Heart left ventricle (tissue), 16 donors: Measurements from ENCODE around the gene DCAF15. TPM values are rescaled to one million over a fixed set of nuclear protein-coding genes. Genes with fewer than 3 reads are reported as not detected.

Experiments used
- ATAC-seq, 4 donors: fragments of 200-7000 bp; cut with Tn5 transposase; one replicate each; pipeline ENCODE4 v1.9.1; 2020 to 2022; ENCODE audit warnings: moderate library complexity in 4 of 4, mild to moderate bottlenecking in 3 of 4, moderate number of reproducible peaks in 1 of 4
- DNase-seq, 5 donors: peaks; one replicate each; pipeline ENCODE4 v3.0.0-alpha.2; 2020
- H3K27ac ChIP-seq, 12 donors: fragments of 200-600 bp; sonication (generic) in 4 of 12; one replicate each; pipeline versions ENCODE4 v1.5.0 to v1.8.0; 2016 to 2022; ENCODE audit warnings: mild to moderate bottlenecking in 2 of 12
- H3K27me3 ChIP-seq, 9 donors: fragments of 200-600 bp; sonication (generic) in 2 of 9; one replicate each; pipeline versions ENCODE4 v1.5.1 to v1.8.0; 2016 to 2022; ENCODE audit warnings: mild to moderate bottlenecking in 3 of 9
- H3K36me3 ChIP-seq, 9 donors: fragments of 200-600 bp; sonication (generic) in 2 of 9; one replicate each; pipeline versions ENCODE4 v1.5.0 to v1.8.0; 2018 to 2022; ENCODE audit warnings: mild to moderate bottlenecking in 2 of 9
- H3K4me1 ChIP-seq, 12 donors: fragments of 200-600 bp; sonication (generic) in 4 of 12; one replicate each; pipeline versions ENCODE4 v1.5.0 to v1.8.0; 2016 to 2022; ENCODE audit warnings: mild to moderate bottlenecking in 3 of 12
- H3K4me3 ChIP-seq, 12 donors: fragments of 200-600 bp; sonication (generic) in 4 of 12; one replicate each; pipeline versions ENCODE4 v1.5.0 to v1.8.0; 2017 to 2022; ENCODE audit warnings: mild to moderate bottlenecking in 9 of 12, moderate library complexity in 4 of 12
- H3K9me3 ChIP-seq, 12 donors: fragments of 200-600 bp; sonication (generic) in 4 of 12; one replicate each; pipeline versions ENCODE4 v1.5.0 to v1.8.0; 2016 to 2022; ENCODE audit warnings: mild to moderate bottlenecking in 1 of 12
- CTCF ChIP-seq, 12 donors: fragments of 200-600 bp; sonication (generic) in 4 of 12; IDR thresholded peaks; one replicate each; pipeline versions ENCODE4 v1.5.0 to v1.8.0; 2018 to 2022; ENCODE audit warnings: antibody characterized with exemption in 12 of 12, mild to moderate bottlenecking in 5 of 12
- POLR2A ChIP-seq, 2 donors: fragments of 450-650 bp; IDR thresholded peaks; one replicate each; pipeline ENCODE4 v1.6.1; 2017; ENCODE audit warnings: antibody characterized with exemption in 2 of 2, mild to moderate bottlenecking in 2 of 2, moderate library complexity in 2 of 2
- WGBS, 4 donors: extraction: QIAGEN DNeasy Blood & Tissue Kit in 2 of 4; methylation state at CpG; one replicate each; pipeline versions ENCODE4 v1.1.5 to v1.1.7; 2013 to 2018; 5-methylcytosine and 5-hydroxymethylcytosine counted together
- intact Hi-C, 10 donors: fragments of 100-400 bp; cut with DNase I; formaldehyde crosslinking; loops; one replicate each; pipeline versions ENCODE4 v1.11.1 to v1.14.2; 2022
- polyA plus RNA-seq, 2 donors: library from polyadenylated mRNA; stranded (reverse); fragments of 200-250 nt; gene quantifications; one replicate each; pipeline ENCODE4 v1.2.3, GENCODE V29; 2013
- total RNA-seq, 9 donors: library from RNA; depleted of rRNA in 2 of 9; stranded (reverse); fragments of >200 nt in 2 of 9; fragmentation: NEBNext Ultra II Directional in 3 of 9; extraction: Animal tissue kit (Norgen Biotek cat#: 25700) in 3 of 9; gene quantifications; one replicate each; pipeline versions ENCODE4 v1.1.0 to v1.2.4, GENCODE V29; 2016 to 2023
- donor health status: ischemic (EF 13 %, LVEDD 7.1; RV severe dilation, severe dysfunction).
- donor health status: healthy with polysubstance abuse.
- donor health status: DM: no; HTN: yes; CAD: no.
- donor health status: DM: no; HTN: no; CAD: no.
- donor health status: ischemic (EF 25% LVEDD 6.9; RV normal size, moderate dysfunction).
- donor health status: ischemic (EF 25% LVEDD 5.7; RV mildly dilated, moderate dysfunction).
- donor health status: healthy.
- donor health status: DM: yes; HTN: yes; CAD: no.
- donor health status: ischemic (EF 35%, LVEDD 5.7; RV mildly dilated, moderate dysfunction).
- donor health status: nonischemic (EF 11% LVEDD 7.7; RV severe dilation, severe dysfunction).
- donor health status: DM: yes; HTN: yes; CAD: no.
- donor health status: PGD.
- donor health status: ischemic (EF 29% LVEDD 5.4; RV normal size, mild dysfunction).
- donor health status: nonischemic (EF 23%, LVEDD 6.1; RV moderate dilation, normal function).

Gene DCAF15
- total and polyA plus RNA-seq, 11 donors: 8.4 to 25.8 (median 18.1) TPM

- intact Hi-C loops: no loop called here
- ATAC-seq (peak in 1 of 4 donors; percentile 8), DNase-seq (peak in 2 of 5 donors; percentile 27 to 33)
- H3K4me3 ChIP-seq: peak overlapping the region in 4 of 12 donors; percentile 4 to 40 (median 28)
- H3K36me3 ChIP-seq: peaks cover 0 to 98% (median 85%) of the 10 kb centered on the region in 9 donors
- H3K4me1 ChIP-seq: peaks cover 0 to 11% (median 0%) of the 10 kb centered on the region in 12 donors
- TF ChIP-seq CTCF (IDR thresholded peaks at IDR 0.05) (no peak), POLR2A (IDR thresholded peaks at IDR 0.05) (no peak)
- H3K9me3 ChIP-seq: no peaks in the 10 kb centered on the region
- no peaks in the 10 kb centered on the region for H3K27me3 ChIP-seq
- 80 to 82% (median 81%) methylated on average over 34 to 55 of the region's 55 CpGs for WGBS, 4 donors
- H3K27ac ChIP-seq: peak overlapping the region in 1 of 12 donors; percentile 1
These were observed 9.8 kb downstream of the DCAF15 start for GRCh38 chr19:13961826-13962698.

GRCh38 chr19:13962699-13963602, 10.6 kb downstream of the DCAF15 start:
- Histone ChIP-seq H3K27ac (peak overlapping the region in 1 of 12 donors; percentile 1), H3K36me3 (peaks cover 0 to 98% (median 86%) of the 10 kb centered on the region in 9 donors), H3K27me3 (no peaks in the 10 kb centered on the region), H3K4me1 (peaks cover 0 to 2% (median 0%) of the 10 kb centered on the region in 12 donors), H3K9me3 (no peaks in the 10 kb centered on the region), H3K4me3 (peak overlapping the region in 4 of 12 donors; percentile 4 to 40 (median 28))
- intact Hi-C loops: no loop called here
- DNase-seq (peak in 2 of 5 donors; percentile 22 to 27), ATAC-seq (peak in 2 of 4 donors; percentile 4 to 12)
- TF ChIP-seq POLR2A (IDR thresholded peaks at IDR 0.05) (no peak), CTCF (IDR thresholded peaks at IDR 0.05) (no peak)
- WGBS, 4 donors: 74 to 85% (median 83%) methylated on average over 53 to 89 of the region's 89 CpGs

GRCh38 chr19:13963603-13964105, 11.3 kb downstream of the DCAF15 start:
- intact Hi-C loops: no loop called here
- Histone ChIP-seq H3K36me3 (peaks cover 0 to 98% (median 86%) of the 10 kb centered on the region in 9 donors), H3K27me3 (no peaks in the 10 kb centered on the region)

More at GRCh38 chr19:13963603-13964105, 11.3 kb downstream of the DCAF15 start:
- DNase-seq (no peak), ATAC-seq (no peak)
- no peak for TF ChIP-seq POLR2A (IDR thresholded peaks at IDR 0.05)
- TF ChIP-seq CTCF (IDR thresholded peaks at IDR 0.05): no peak
- H3K4me1 ChIP-seq: no peaks in the 10 kb centered on the region
- no peak overlapping the region for H3K27ac ChIP-seq
- no peak overlapping the region for H3K4me3 ChIP-seq
- no peaks in the 10 kb centered on the region for H3K9me3 ChIP-seq
- 92 to 96% (median 93%) methylated on average over 34 to 48 of the region's 48 CpGs for WGBS, 4 donors
